HUDEP-2 (cell line): ENCODE measurements around the gene PCNX1.
A peak's percentile ranks its signal among the peaks of the same experiment; 100 is the strongest.
"Not testable (repeated sequence)": the region's sequence is repeated elsewhere in the genome, so short reads cannot be mapped to it uniquely, and the experiment has no call there.

Source experiments
- DNase-seq, 76 experiments: peaks; one replicate each; lab custom pipeline; 2025; ENCODE audit not compliant: unreplicated experiment in 76 of 76; lab: John Stamatoyannopoulos, UW

The PCNX1 gene

GRCh38 chr14:70907176-70907995, at the start of gene PCNX1:
TSS of gene PCNX1 (plus strand) at chr14:70907459. CDS start at chr14:70907851, 392 bp downstream.
- peak in 70 of 76 experiments; percentile 7 to 84 (median 64) for DNase-seq

- no peak for DNase-seq
Observed at GRCh38 chr14:70857496-70857890, 49.8 kb upstream of the PCNX1 start.

GRCh38 chr14:70858641-70859040, 48.6 kb upstream of the PCNX1 start:
- no peak for DNase-seq

GRCh38 chr14:70866992-70867391, 40.3 kb upstream of the PCNX1 start:
- not testable (repeated sequence) for DNase-seq

GRCh38 chr14:70871001-70871400, 36.3 kb upstream of the PCNX1 start:
- DNase-seq: no peak

- DNase-seq: no peak
Observed at GRCh38 chr14:70871863-70872677, 35.2 kb upstream of the PCNX1 start.

GRCh38 chr14:70872678-70873020, 34.6 kb upstream of the PCNX1 start:
- no peak for DNase-seq

GRCh38 chr14:70873627-70874026, 33.6 kb upstream of the PCNX1 start:
- DNase-seq: no peak

GRCh38 chr14:70875811-70876460, 31.3 kb upstream of the PCNX1 start:
- not testable (repeated sequence) for DNase-seq

GRCh38 chr14:70879448-70879847, 27.8 kb upstream of the PCNX1 start:
- no peak for DNase-seq

GRCh38 chr14:70880888-70881287, 26.4 kb upstream of the PCNX1 start:
- not testable (repeated sequence) for DNase-seq

- no peak for DNase-seq
Observed at GRCh38 chr14:70881549-70882177, 25.6 kb upstream of the PCNX1 start.

- DNase-seq: no peak
Observed at GRCh38 chr14:70882776-70883492, 24.3 kb upstream of the PCNX1 start.

GRCh38 chr14:70884595-70885342, 22.5 kb upstream of the PCNX1 start:
- peak in 50 of 76 experiments; percentile 1 to 79 (median 18) for DNase-seq

GRCh38 chr14:70885343-70886022, 21.8 kb upstream of the PCNX1 start:
- no peak for DNase-seq

- peak in 58 of 76 experiments; percentile 3 to 79 (median 29) for DNase-seq
Observed at GRCh38 chr14:70886421-70887206, 20.6 kb upstream of the PCNX1 start.

GRCh38 chr14:70887207-70887681, 20.0 kb upstream of the PCNX1 start:
- DNase-seq: no peak
